ENCODE results near the gene LTBP1. TPM values are rescaled to one million over a fixed set of nuclear protein-coding genes. Genes with fewer than 3 reads are reported as not detected.
A peak's percentile ranks its signal among the peaks of the same experiment; 100 is the strongest.

The LTBP1 gene
- total and polyA plus RNA-seq, 8 donors = 11.0 to 134 (median 25.6) TPM

DNA sequence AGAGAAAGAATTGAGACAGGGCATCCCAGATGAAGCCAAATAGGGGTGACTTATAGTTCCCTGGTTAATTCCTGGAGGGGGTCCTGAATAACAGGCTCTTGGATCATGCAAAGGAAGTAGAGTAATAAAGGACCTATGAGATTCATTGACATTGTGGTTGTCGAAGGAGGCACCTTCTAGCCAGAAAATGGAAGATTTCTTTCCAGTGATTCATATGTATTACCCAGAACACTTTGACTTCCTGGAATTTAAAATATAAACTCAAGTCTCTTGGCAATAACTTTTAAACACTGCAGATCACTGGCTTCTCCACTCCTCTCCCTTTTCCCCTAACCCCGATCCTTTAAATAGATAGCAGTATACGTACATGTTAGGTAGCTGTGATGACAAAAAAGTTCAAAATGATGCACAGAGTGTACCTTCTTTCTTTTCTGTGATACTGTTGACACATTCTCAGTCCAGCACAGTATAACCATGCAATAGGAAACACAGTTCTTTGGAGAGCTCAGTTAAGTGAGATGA lies 211.8 kb downstream of the LTBP1 start:
- Histone ChIP-seq H3K36me3 (no peaks in the 10 kb centered on the region), H3K27ac (peak overlapping the region; percentile 28 to 81 (median 47)), H3K4me1 (peaks cover 0 to 31% (median 0%) of the 10 kb centered on the region in 4 donors), H3K27me3 (no peaks in the 10 kb centered on the region), H3K4me3 (no peak overlapping the region), H3K9me3 (no peaks in the 10 kb centered on the region)
- intact Hi-C loops (cut with DNase I; ENCODE audit: low total_unique reads) = no loop called here
- peak in 1 of 3 donors; percentile 22 for TF ChIP-seq POLR2AphosphoS5 (IDR thresholded peaks at IDR 0.05)
- no peak for TF ChIP-seq CTCF (IDR thresholded peaks at IDR 0.05)
- DNase-seq = peak in 1 of 2 donors; percentile 12
- WGBS, 5 donors = 64 to 86% (median 72%) methylated on average over 3 of the region's 3 CpGs

GRCh38 chr2:33160191-33160590 lies 213.4 kb downstream of the LTBP1 start:
- DNase-seq = no peak
- TF ChIP-seq POLR2AphosphoS5 (IDR thresholded peaks at IDR 0.05) = no peak
- no peak for TF ChIP-seq EP300 (IDR thresholded peaks at IDR 0.05)
- TF ChIP-seq POLR2A (IDR thresholded peaks at IDR 0.05) = no peak
- no peaks in the 10 kb centered on the region for H3K9me3 ChIP-seq
- H3K27ac ChIP-seq = peak overlapping the region in 3 of 5 donors; percentile 30 to 81 (median 70)
- H3K4me1 ChIP-seq = peaks cover 0 to 22% (median 1%) of the 10 kb centered on the region in 4 donors
- intact Hi-C loops (cut with DNase I; ENCODE audit: low total_unique reads) = no loop called here
- H3K4me3 ChIP-seq = no peak overlapping the region
- WGBS, 5 donors = 74 to 93% (median 90%) methylated on average over 5 of the region's 5 CpGs
- no peaks in the 10 kb centered on the region for H3K36me3 ChIP-seq
- H3K27me3 ChIP-seq = no peaks in the 10 kb centered on the region

DNA sequence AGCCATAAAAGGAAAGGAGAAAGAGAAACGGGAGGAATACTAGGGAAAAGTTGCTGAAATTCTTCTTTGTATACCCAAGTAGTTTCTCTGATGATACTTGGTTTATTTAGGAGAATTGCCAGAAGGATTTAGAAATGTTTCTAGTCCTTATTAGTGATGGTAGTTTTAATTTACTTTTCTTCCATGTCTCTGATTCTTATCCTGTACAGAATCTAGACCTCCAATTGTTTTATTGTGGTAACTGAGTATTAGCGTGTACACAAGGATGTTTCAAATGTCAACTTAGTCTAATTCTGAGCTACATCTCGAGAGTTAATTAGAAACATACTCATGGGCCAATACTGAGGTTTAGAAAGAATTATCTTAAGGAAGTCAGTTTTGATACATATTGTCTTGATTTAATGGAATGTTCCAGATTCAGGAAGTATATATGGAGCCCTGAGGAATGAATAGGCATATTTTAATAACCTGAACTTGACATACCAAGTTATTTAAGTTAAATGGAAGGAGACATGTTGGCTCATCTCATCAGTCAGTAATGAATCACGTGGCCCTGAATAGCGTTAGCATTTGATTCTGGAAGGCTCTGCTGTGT lies 219.6 kb downstream of the LTBP1 start:
- intact Hi-C loops (cut with DNase I; ENCODE audit: low total_unique reads) = no loop called here
- Histone ChIP-seq H3K9me3 (no peaks in the 10 kb centered on the region), H3K27ac (peak overlapping the region in 1 of 5 donors; percentile 46), H3K4me1 (peaks cover 0 to 26% (median 6%) of the 10 kb centered on the region in 4 donors), H3K27me3 (no peaks in the 10 kb centered on the region), H3K36me3 (no peaks in the 10 kb centered on the region), H3K4me3 (no peak overlapping the region)
- WGBS, 5 donors = 55 to 67% (median 63%) methylated on average over 5 of the region's 5 CpGs
- TF ChIP-seq POLR2AphosphoS5 (IDR thresholded peaks at IDR 0.05) (no peak), CTCF (IDR thresholded peaks at IDR 0.05) (no peak)
- DNase-seq = no peak

DNA sequence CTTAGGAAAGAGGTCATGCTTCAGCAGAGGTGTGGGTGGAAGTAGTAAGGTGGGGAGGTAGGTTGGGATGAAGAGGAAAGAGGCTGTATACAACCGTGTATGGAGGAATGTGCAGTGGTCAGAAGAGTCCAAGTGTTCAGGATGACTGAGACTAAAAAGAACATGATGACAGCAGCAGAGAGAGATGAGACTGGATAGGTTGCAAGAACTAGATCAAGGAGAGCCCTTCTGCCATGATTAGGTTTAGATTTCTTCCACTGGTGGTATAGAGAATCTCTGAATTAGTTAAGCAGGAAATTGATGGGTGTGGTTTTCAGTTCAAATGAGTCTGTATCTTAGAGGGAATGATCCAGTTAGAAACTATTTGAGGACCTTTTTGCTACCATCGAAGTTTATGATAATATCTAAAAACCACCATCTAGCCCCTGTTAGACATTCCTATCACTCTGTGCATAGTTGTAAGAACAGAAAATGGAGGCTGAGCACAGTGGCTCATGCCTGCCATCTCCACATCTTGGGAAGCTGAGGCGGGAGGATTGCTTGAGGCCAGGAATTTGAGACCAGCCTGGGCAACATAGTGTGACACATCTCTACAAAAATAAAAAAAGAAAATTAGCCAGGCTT lies 221.0 kb downstream of the LTBP1 start:
- intact Hi-C loops (cut with DNase I; ENCODE audit: low total_unique reads) = no loop called here
- WGBS, 5 donors = 81 to 88% (median 84%) methylated on average over 3 of the region's 3 CpGs
- no peaks in the 10 kb centered on the region for H3K9me3 ChIP-seq
- peaks cover 0 to 26% (median 6%) of the 10 kb centered on the region in 4 donors for H3K4me1 ChIP-seq
- no peak for TF ChIP-seq POLR2AphosphoS5 (IDR thresholded peaks at IDR 0.05)
- TF ChIP-seq CTCF (IDR thresholded peaks at IDR 0.05) = no peak
- no peak for TF ChIP-seq POLR2A (IDR thresholded peaks at IDR 0.05)
- TF ChIP-seq EP300 (IDR thresholded peaks at IDR 0.05) = no peak
- H3K27ac ChIP-seq = no peak overlapping the region
- no peaks in the 10 kb centered on the region for H3K36me3 ChIP-seq
- no peak for DNase-seq
- no peaks in the 10 kb centered on the region for H3K27me3 ChIP-seq
- no peak overlapping the region for H3K4me3 ChIP-seq

GRCh38 chr2:33168425-33168824 lies 221.7 kb downstream of the LTBP1 start:
- Histone ChIP-seq H3K36me3 (no peaks in the 10 kb centered on the region), H3K4me1 (peaks cover 0 to 26% (median 6%) of the 10 kb centered on the region in 4 donors), H3K27me3 (no peaks in the 10 kb centered on the region), H3K4me3 (no peak overlapping the region), H3K9me3 (no peaks in the 10 kb centered on the region), H3K27ac (no peak overlapping the region)
- no peak for TF ChIP-seq EP300 (IDR thresholded peaks at IDR 0.05)
- TF ChIP-seq POLR2AphosphoS5 (IDR thresholded peaks at IDR 0.05) = no peak
- no peak for TF ChIP-seq POLR2A (IDR thresholded peaks at IDR 0.05)
- no peak for TF ChIP-seq CTCF (IDR thresholded peaks at IDR 0.05)
- DNase-seq = no peak
- intact Hi-C loops (cut with DNase I; ENCODE audit: low total_unique reads) = no loop called here
